Adrenal gland (tissue), 5 donors: ENCODE results near the gene UCP2.

Source experiments
- CTCF ChIP-seq, 6 experiments: fragments of 450-650 bp in 4 of 6; fragments of 200-600 bp in 2 of 6; sonication (generic) in 1 of 6; IDR thresholded peaks; 1 replicate in 5 of 6; 2 replicates in 1 of 6; pipeline versions ENCODE4 v1.5.1 to v1.8.0; 2016 to 2021; ENCODE audit warnings: antibody characterized with exemption in 6 of 6, mild to moderate bottlenecking in 2 of 6, moderate library complexity in 1 of 6
- POLR2A ChIP-seq, 2 donors: fragments of 450-650 bp; IDR thresholded peaks; one replicate each; pipeline ENCODE4 v1.6.1; 2017; ENCODE audit warnings: antibody characterized with exemption in 2 of 2, mild to moderate bottlenecking in 2 of 2, moderate library complexity in 1 of 2
- donor health status: DM: no; HTN: no; CAD: no.

DNA sequence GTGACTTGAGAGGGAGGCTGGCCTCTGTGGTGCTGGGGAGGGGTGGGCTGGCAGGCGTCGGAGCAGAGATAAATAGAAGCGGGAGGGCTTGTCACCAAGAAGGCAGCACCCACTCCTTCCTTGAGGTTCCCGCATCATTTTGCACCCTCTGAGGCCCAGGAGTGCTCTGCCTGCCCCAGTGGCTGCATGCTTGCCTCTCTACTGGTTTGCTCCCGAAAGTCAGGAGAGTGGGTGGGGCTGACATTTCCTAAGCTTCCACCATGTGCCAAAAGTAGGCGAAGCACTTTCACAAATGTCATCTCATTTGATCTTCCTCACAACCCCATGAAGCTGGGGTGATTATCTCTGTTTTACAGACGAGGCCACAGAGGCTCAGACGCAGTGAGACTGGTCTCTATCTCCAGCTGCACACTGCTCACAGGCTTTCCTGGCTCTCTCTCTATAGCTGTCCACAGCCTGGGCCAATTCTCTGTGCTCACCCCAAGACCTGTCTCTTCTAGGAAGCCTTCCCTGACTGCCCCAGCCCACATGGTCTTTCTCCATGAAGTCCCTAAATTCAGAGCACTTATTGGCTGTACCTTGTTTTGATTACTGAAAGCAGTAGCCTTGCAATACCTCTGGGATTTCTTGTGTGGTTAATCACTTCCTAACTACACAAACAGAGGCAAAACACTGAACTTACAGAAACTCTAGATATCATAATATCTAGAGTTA, 28.9 kb upstream of the UCP2 start:
- TF ChIP-seq POLR2A (IDR thresholded peaks at IDR 0.05) (no peak), CTCF (IDR thresholded peaks at IDR 0.05) (no peak)
